Stimulated activated CD4-positive, alpha-beta T cell treated with anti-CD3 and anti-CD28 coated beads, TNF-alpha, amount 100 ng/mL, for 1 hour (primary cell): ENCODE data around the gene IFNA4.
"Not testable (repeated sequence)": the region's sequence is repeated elsewhere in the genome, so short reads cannot be mapped to it uniquely, and the experiment has no call there.

Experiments used
- DNase-seq, 3 donors: peaks; one replicate each; pipeline ENCODE4 v3.0.0-alpha.2; 2020; ENCODE audit warnings: low read depth in 3 of 3, low spot score in 1 of 3

IFNA4 gene

GRCh38 chr9:21187487-21187886, at the start of gene IFNA4:
TSS of gene IFNA4 (minus strand) at chr9:21187587. CDS start at chr9:21187531, 56 bp downstream.
- not testable (repeated sequence) for DNase-seq

DNA sequence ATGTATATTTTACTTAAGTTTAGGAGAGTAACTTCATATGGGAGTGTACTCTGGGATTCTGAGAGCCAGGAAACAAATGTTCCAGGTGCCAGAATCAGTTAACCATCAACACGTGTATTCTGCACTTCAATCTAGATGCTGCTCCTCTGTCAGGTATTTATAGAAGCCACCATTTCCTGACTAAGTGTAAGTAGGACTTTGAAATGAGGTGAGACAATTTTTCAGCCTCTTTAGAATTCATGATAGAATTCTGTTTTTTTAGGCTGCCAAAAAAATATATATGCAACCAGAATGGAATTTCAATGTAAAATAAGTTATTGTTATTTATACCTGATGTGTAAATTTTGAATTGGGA, 49.0 kb upstream of the IFNA4 start:
- not testable (repeated sequence) for DNase-seq

DNA sequence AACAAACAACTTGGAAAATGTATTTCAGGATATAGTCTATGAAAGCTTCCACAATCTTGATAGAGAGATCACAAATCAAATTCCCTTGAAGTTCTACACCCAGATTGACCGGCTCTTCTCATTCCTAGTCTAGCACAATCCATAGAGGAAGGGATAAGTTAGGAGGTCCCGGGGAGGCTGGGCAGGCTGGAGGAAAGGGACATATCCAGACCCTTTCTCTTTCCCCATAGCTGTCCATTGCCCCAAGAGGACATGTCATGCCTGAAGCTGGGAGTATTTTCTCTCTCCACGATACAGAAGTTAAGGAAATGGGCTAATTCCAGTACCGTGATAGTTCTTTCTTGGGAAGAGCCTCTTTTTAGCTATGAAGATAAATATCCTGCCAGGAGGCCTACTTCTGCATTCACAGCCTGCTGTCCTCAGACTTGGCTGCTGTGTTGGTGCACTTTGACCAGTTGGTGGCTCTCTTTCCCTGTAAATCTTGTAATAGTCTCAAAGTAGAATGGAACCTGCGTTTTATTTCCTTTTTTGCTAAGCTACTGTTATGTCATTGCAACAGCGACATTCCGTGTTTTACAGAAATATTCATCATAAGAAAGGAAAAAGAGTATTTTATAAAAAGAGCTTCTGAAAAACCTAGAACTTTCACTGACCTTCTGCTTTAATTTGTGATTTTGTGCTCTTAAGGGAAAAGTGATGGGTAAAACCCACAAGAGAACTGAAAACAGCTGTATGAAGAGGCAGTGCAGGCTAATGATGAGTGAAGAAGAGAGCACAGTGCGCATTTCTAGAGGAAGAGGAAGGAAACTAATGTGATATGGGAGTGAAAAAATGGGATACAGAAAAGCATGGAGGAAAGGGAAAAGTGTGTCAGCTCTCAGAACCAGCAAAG, 48.3 kb upstream of the IFNA4 start:
- DNase-seq, result not testable (repeated sequence)

DNA sequence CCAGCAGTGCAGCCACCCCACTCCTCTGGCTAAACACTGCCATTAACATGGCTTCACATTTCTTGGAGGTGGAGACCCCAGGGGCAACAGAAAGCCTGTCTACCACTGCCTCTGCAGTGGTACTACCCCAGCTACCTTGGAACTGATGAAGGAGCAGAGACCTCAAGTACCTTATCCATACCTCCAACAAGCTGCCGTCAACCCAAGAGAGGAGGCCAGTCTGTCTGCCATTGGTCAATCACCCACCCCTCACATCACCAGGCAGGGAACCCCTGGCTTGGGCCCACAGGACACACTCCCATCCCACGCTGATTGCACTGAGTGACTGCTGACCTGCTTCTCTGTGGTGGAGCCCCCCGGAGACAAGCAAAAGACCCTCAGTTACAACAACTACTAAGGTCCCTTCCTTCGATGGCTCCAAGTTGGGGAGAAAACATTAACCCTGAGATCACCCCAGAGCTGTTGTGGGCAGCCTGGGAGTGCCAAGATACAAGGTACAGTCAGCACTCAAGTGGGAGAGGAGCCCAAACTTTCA, 46.8 kb upstream of the IFNA4 start:
- DNase-seq, result no peak

- no peak for DNase-seq
Measured at GRCh38 chr9:21233258-21233657, 45.9 kb upstream of the IFNA4 start.

DNA sequence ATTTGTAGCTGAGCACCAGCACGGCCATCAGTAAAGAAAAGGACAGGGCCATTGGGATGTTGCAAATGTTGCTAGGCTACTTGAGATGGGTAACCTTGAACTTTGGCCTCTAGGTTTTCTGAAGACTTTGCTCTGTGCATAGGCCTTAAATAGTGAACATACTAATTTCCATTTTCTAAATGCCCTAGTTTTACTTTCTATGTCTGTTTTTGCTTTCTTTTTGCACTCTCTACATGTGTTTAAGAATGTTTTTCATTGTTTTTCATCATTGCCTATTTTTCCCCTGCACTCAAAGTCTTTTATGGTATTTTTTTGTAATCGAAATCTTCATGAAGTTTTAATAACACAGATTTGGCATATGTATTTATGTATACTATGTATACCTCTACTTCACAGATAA, 40.7 kb upstream of the IFNA4 start, which contains the start of gene IFNA17:
IFNA17 (minus strand) TSS at position 101 of the 400 bp plus-strand sequence; CDS start at position 52, 49 bp downstream.
- no peak for DNase-seq

- DNase-seq, result not testable (repeated sequence)
Measured at GRCh38 chr9:21217211-21217610, 29.8 kb upstream of the IFNA4 start, which contains the start of gene IFNA16. TSS of gene IFNA16 (minus strand) at chr9:21217311. CDS start at chr9:21217305, 6 bp downstream.

DNA sequence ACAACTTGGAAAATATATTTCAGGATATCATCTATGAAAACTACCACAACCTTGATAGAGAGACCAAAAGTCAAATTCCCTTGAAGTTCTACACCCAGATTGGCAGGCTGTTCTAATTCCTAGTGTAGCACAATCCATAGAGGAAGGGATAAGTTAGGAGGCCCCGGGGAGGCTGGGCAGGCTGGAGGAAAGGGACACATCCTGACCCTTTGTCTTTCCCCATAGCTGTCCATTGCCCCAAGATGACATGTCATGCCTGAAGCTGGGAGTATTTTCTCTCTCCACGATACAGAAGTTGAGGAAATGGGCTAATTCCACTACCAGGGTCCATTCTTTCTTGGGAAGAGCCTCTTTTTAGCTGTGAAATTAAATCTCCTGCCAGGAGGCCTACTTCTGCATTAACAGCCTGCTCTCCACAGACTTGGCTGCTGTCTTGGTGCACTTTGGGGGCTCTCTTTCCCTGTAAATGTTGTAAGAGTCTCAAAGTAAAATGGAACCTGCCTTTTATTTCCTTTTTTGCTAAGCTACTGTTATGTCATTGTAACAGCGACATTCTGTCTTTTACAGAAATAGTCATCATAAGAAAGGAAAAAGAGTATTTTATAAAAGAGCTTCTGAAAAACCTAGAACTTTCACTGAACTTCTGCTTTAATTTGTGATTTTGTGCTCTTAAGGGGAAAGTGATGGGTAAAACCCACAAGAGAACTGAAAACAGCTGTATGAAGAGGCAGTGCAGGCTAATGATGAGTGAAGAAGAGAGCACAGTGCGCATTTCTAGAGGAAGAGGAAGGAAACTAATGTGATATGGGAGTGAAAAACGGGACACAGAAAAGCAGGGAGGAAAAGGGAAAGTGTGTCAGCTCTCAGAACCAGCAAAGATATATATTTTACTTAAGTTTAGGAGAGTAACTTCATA, 26.3 kb upstream of the IFNA4 start:
- DNase-seq, result not testable (repeated sequence)

DNA sequence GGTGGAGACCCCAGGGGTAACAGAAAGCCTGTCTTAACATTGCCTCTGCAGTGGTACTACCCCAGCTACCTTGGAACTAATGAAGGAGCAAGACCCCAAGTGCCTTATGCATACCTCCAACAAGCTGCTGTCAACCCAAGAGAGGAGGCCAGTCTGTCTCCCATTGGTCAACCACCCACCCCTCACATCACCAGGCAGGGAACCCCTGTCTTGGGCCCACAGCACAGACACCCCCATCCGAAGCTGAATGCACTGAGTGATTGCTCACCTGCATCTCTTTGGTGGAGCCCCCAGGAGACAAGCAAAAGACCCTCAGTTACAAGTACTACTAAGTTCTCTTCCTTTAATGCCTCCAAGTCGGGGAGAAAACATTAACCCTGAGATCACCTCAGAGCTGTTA, 24.8 kb upstream of the IFNA4 start:
- not testable (repeated sequence) for DNase-seq

DNA sequence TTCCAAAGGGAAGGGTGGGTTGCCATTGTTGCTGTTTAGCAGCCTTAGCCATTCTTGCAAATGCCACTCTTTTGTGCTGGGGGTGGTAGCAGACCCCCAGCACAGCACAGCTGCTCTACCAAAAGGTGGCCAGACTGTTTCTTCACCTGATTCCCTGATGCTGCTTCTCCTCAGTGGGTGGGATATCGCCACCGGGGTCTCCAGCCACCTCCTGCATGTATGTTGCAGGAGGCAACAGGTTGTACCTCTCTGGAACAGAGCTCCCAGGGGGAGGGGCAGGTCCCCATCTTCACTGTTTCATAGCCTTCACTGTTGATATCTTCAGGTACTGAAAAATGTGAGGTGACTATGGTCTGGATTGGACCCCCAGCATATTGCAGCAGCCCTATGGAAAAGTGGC, 23.4 kb upstream of the IFNA4 start:
- DNase-seq, result not testable (repeated sequence)

DNA sequence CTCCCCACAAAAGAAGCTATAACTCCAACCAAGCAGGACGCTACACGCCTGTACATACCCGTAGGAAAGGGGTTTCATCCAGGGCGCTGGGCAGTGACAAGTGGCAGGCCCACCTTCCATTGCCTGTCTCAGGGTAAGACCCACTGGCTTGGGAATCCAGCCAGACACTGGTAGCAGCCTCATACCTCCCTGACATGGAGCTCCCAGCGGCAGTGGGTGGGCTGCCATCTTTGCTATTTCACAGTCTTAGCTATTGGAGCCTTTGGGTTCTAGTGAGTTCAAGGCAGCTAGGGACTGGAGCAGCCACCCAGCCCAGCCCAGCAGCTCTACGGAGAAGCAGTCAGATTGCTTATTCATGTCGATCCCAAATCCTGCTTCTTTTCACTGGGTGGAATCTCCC, 22.9 kb upstream of the IFNA4 start:
- no peak for DNase-seq

- DNase-seq, result not testable (repeated sequence)
Measured at GRCh38 chr9:21207043-21207442, 19.7 kb upstream of the IFNA4 start, which contains the start of gene IFNA10. TSS of gene IFNA10 (minus strand) at chr9:21207143. CDS start at chr9:21207097, 46 bp downstream.

DNA sequence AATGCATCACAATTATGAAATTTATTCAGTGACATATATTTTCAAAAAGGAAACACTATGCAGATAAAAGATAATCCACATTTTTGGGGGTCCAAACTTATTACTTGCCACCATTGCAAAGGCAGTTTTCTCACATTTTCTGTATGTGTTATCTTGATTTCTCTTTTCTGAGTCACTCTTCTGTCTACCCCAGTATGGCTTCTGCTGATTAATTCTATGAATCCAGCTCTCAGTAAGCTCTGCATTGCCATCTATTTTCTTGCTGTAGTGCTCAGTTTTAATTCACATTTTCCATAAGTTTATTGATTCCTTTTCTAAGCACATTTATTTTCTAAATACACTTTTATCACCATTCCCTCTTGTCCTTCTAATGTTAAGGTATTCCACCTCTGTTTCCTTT, 17.8 kb upstream of the IFNA4 start:
- DNase-seq, result no peak

- not testable (repeated sequence) for DNase-seq
Measured at GRCh38 chr9:21202105-21202504, 14.7 kb upstream of the IFNA4 start, which contains the start of gene IFNA7. TSS of gene IFNA7 (minus strand) at chr9:21202205. CDS start at chr9:21202165, 40 bp downstream.

DNA sequence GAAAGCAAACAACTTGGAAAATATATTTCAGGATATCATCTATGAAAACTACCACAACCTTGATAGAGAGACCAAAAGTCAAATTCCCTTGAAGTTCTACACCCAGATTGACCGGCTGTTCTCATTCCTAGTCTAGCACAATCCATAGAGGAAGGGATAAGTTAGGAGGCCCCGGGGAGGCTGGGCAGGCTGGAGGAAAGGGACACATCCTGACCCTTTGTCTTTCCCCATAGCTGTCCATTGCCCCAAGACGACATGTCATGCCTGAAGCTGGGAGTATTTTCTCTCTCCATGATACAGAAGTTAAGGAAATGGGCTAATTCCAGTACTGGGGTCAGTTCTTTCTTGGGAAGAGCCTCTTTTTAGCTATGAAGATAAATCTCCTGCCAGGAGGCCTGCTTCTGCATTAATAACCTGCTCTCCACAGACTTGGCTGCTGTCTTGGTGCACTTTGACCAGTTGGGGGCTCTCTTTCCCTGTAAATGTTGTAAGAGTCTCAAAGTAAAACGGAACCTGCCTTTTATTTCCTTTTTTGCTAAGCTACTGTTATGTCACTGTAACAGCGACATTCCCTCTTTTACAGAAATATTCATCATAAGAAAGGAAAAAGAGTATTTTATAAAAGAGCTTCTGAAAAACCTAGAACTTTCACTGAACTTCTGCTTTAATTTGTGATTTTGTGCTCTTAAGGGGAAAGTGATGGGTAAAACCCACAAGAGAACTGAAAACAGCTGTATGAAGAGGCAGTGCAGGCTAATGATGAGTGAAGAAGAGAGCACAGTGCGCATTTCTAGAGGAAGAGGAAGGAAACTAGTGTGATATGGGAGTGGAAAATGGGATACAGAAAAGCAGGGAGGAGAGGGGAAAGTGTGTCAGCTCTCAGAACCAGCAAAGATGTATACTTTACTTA, 7.7 kb upstream of the IFNA4 start:
- peak in 1 of 3 donors; percentile 15 for DNase-seq

DNA sequence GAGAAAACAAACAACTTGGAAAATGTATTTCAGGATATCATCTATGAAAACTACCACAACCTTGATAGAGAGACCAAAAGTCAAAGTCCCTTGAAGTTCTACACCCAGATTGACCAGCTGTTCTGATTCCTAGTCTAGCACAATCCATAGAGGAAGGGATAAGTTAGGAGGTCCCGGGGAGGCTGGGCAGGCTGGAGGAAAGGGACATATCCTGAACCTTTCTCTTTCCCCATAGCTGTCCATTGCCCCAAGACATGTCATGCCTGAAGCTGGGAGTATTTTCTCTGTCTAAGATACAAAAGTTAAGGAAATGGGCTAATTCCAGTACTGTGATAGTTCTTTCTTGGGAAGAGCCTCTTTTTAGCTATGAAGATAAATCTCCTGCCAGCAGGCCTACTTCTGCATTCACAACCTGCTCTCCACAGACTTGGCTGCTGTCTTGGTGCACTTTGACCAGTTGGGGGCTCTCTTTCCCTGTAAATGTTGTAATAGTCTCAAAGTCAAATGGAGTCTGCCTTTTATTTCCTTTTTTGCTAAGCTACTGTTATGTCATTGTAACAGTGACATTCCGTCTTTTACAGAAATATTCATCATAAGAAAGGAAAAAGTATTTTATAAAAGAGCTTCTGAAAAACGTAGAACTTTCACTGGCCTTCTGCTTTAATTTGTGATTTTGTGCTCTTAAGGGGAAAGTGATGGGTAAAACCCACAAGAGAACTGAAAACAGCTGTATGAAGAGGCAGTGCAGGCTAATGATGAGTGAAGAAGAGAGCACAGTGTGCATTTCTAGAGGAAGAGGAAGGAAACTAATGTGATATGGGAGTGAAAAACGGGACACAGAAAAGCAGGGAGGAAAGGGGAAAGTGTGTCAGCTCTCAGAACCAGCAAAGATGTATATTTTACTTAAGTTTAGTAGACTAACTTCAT, 4.3 kb downstream of the IFNA4 start:
- not testable (repeated sequence) for DNase-seq

DNA sequence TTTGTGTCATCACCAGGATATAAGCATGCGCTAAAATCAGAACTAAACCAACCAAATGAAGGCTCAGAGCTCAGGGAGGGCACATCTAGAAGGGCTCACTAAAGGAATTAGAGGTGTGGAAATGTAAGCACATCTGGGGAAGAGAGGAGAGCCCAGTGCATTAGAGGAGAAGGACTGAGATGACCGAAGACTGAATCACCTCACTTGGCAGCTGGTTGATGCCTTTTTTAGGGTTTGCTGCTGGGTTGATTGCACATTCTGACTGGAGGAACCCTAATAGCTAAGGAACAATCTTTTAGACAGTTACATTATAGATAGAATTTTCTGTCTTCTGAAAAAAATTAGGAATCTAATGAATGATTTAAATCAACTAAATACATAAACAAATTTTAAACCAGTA, 12.7 kb downstream of the IFNA4 start:
- no peak for DNase-seq

GRCh38 chr9:21172156-21172555, 15.2 kb downstream of the IFNA4 start:
- DNase-seq, result no peak

DNA sequence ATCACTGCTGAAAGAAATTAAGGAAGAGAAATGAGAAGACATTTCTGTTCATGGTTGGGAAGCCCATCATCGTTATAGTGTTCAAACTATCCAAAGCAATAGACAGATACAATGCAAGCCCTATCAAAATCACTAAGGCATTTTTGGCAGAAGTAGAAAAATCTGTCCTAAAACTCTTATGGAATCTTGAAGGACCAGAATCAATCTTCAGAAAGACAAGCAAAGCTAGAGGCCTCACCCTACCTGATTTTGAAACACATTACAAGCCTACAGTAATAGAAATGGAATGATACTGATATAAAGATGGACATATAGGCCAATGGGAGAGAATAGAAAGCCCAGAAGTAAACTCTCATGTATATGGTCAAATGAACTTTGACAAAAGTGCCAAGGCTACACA, 16.0 kb downstream of the IFNA4 start:
- DNase-seq, result no peak
